GM11168 (cell line): ENCODE data around the gene ARHGDIB.

Source experiments
- in situ Hi-C: fragments of 300-500 bp; cut with MboI; formaldehyde crosslinking; loops from one replicate; pipeline ENCODE4 v1.12.0; 2022; ENCODE audit warnings: low sequenced_read_pairs; ENCODE audit not compliant: unreplicated experiment

Gene ARHGDIB

DNA sequence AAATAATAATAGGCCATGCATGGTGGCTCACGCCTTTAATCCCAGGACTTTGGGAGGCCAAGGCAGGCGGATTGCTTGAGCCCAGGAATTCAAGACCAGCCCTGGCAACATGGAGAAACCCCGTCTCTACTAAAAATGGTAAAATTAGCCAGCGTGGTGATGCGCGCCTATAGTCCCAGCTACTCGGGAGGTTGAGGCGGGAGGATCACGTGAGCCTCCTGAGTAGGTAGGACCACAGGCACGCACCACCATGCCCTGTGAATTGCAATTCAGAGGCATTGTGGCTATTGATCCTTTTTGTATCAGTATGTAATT is 2.3 kb downstream of the ARHGDIB start:
- in situ Hi-C loops: loop anchor here (25.0 kb wide), 1 partner anchor 722 kb away; no protein-coding TSS in a partner anchor

DNA sequence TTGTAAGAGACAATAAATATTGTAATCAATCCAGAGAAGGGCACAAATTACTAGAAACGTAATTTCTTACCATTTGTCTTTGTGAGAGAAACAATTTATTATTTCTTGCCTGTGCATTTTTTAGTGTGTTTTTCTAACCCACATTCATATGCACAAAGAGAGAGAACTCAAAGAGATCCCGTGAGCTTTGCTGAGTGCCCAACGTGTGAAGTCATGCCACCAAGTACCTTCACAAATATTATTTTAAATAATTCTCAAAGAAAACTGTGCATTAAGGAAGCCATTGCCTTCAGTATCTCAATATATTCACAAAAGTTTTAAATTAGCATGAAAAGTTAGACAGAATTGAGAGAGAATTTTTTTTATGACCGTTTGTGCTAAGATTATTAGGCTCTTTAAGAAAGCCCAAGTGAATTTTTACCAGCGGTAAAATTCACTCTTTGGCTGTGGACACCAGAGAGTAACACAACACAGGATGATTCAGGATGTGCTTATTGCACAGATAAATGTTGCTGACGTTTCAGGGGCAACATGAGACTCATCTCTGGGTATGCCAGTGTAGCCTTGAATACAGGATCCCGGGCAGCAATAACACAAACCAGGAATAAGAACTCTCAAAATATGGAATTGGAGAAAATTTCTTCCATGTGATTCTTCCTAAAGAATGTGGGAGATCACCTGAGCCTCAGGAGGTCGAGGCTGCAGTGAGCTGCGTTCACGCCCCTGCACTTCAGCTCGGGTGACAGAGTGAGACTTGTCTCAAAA is 2.9 kb downstream of the ARHGDIB start:
- in situ Hi-C loops: loop anchor here (25.0 kb wide), 1 partner anchor 721 kb away; no protein-coding TSS in a partner anchor

DNA sequence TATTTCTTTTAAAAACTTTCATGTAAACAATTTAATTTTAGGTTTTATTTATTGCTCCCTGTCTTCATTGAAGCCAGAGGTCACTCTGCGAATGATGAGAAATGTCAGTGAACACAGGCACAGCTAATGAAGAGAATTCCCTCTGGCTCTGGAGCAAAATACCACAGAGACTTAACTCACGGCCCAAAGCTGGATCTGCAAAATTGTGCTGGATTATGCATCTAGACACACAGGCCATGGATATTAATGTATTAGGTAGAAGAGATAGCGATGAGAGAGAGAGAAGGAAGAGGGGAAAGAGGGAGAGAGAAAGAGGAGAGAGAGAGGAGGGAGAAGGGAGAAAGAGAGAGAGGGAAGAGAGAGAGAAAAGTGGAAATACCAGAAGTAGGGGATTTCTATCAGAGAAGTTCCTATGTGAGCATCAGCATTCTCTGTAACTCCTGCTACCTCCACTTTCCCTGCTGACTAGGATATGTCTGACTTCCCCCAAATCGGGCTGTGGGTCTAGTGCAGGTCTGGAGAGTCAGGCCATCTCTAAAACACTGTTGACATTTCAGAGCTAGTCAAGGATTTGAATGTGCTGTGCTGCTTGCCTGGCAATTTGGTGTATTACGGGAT is 3.7 kb downstream of the ARHGDIB start:
- in situ Hi-C loops: loop anchor here (25.0 kb wide), 1 partner anchor 720 kb away; no protein-coding TSS in a partner anchor

DNA sequence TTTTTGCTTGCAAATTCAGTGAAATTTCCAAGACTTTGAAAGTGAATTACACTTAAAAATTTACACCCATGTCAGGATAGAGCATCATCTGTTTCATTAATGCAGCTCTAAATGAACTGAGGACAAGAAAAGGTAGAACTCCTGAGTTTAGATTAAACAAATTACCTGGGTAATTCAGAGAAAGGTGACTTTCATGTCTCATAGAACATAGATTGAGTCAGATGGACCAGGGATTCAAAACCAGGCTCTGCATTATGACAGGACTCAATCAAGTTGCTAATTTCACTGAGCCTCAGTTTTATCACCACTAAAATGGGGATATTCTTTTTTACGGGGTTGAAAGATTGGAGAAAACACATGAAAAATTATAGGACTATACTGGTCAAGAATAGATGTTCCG is 4.5 kb downstream of the ARHGDIB start:
- in situ Hi-C loops: loop anchor here (25.0 kb wide), 1 partner anchor 720 kb away; no protein-coding TSS in a partner anchor

DNA sequence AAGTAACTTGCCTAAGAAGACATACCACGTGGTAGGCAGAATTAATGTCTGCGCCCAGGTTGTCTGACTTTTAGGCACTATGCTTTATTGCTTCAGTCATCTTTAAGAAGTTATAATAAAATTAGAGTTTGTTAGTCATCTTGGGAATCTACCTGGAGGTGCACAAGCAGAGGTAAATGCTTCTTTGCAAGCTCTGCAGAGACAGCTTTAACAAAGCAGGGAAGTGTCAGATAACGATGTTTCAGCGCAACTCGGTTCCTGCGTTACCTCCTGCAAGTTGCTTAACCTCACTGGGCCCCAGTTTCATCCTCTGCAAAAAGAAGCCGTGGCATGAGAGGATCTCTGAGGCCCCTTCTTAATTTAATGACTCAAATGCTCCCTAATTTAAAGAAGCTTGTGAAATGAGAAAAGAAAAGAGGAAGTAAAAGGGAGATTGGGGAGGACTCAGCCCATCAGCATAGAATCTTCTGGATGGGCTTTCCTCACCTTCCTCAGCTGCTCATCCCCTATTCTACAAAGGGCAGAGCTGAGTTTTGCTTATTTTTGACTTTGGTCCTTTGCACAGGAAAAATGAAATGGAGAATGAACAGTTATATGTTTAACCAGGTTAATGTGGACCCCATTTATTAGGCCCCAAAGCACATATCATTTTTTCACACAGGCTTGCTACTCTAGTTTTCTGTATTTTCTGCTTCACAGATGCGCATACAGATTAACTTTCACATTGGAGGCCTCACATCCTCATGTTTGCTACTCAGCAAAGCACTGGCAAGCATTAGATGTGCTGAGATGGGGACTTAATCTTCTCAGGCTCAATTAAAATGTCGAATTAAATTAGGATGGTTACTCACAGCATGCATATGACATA is 5.1 kb downstream of the ARHGDIB start:
- in situ Hi-C loops: loop anchor here (25.0 kb wide), 1 partner anchor 719 kb away; no protein-coding TSS in a partner anchor

DNA sequence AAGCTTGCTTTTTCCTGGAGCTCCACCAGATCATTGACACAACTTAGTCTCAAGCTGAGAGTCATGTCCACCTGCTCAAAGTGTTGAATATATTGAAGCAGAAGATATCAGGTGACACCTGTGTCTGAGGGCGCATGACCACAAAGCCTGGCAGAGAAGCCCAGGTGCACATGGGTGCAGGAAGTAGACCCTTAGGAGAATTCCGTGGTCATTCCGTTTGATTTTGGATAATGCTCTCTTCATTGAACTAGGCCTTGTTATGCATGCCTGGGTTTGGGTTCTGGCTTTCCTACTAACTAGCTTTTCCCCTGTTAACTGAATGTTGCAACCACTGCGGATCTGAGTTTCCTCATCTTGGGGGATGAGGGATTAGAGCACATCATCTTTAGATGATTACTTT is 7.1 kb downstream of the ARHGDIB start:
- in situ Hi-C loops: loop anchor here (25.0 kb wide), 1 partner anchor 717 kb away; no protein-coding TSS in a partner anchor

DNA sequence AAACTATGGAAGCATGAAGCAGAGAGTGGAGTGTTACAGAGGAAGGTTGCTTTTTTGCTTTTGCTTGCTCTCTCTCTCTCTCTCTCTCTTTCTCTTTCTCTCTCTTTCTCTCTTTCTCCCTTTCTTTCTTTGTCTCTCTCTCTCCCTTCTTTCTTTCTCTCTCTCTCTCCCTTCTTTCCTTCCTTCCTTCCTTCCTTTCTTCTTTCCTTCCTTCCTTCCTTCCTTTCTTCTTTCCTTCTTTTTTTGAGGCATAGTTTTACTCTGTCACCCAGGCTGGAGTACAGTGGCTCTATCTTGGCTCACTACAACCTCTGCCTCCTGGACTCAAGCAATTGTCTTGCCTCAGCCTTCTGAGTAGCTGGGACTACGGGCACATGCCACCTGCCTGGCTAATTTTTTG is 7.6 kb downstream of the ARHGDIB start:
- in situ Hi-C loops: loop anchor here (25.0 kb wide), 1 partner anchor 716 kb away; no protein-coding TSS in a partner anchor

DNA sequence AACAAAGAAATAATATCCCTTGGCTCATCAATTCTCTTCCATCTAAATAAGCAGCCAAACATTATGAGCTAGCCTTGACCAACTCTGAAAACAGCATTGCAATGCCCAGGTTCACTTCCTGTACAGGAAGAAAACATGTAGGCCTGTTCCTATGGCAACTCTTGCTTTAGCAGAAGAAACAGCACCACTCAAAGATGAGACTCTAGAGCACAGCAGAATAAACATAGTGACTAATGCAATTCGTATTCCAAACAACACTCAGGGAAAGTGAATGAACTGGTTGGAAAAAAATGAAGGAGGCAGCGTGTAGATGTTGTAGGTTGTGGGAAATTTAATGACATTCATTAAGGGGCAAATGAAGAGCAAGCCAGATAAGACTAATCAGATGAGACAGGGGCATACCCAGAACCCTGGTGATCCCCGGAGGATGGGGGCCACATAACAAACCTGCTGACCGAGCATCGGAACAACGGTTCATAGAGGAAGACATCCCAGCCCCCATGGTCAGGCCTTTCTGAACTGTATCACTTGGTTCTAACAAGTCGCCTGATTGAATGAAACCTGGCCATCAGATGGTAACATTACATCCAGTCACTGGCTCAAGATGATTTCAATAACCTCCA is 9.0 kb downstream of the ARHGDIB start:
- in situ Hi-C loops: loop anchor here (25.0 kb wide), 1 partner anchor 715 kb away; no protein-coding TSS in a partner anchor

DNA sequence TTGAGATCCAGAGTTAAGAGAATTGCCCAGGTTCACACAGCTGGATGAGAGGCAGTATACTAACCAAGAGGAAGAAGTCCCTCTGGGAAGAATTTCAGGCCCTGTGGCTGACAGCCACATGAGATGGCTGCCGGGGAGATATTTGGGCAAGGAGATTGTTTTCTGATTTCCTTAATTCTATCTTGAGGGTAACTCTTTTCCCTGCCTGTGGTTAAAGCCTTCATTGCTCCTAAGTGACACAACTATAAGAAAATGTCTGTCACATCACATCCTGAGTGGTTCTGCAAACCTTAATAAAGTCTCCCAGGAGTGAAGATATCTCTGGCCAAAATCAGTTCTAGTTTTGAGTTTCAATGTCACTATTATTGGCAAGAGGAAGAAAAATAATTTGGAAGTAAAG is 9.6 kb downstream of the ARHGDIB start:
- in situ Hi-C loops: loop anchor here (25.0 kb wide), 1 partner anchor 715 kb away; no protein-coding TSS in a partner anchor

DNA sequence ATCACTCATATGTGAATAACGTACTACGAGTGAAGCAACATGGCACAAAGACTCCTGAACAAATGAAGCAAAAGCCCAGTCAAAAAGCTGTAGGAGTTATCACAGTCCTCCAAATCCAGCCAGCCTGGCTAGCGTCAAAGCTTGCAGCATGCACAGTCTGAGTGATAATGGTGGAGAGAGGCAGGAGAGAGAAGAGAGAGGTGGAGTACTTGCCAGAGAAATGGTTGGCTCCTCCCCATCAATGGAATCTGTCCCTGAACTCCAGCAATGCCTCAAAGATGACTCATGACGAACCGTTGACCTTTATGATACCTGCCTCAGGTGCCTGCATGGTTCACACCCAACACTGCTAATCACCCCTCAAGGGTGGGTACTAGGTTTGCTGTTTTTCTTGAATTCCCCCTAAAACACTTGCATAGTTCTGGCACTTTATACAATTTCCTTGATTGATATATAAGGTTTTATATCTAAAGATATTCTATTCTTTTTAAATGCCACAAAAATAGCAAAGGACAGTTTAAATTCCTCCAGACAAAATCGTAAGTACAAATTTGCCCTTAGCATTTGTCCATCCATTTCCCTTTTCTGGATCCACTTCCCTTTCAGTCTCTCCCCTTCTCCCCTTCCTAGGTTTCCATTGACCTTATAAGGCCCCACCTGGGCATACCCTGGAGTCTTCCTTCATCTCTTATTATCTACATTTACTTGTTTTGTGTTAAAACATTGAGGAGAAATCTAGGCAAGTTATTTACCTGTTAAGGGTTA is 10.2 kb downstream of the ARHGDIB start:
- in situ Hi-C loops: loop anchor here (25.0 kb wide), 1 partner anchor 714 kb away; no protein-coding TSS in a partner anchor

DNA sequence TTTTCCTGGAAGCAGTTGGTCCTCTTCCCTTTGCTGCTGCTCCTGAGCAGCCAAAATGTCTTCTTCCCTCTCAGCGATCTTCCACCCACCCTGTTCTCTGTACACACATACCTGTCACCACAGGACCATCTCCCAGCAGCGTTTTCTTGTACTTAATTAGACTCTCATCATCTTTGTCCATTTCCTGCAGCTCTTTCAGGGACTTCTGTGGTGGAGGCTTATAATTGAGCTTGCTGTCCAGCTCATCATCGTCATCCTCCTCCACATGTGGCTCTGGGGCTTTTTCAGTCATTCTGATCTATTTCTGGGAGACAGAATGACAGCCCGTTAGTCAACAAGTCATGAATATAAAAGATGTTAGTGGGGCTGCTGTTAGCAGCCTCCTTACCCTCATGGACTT is 11.0 kb downstream of the ARHGDIB start:
- in situ Hi-C loops: loop anchor here (25.0 kb wide), 1 partner anchor 713 kb away; no protein-coding TSS in a partner anchor

DNA sequence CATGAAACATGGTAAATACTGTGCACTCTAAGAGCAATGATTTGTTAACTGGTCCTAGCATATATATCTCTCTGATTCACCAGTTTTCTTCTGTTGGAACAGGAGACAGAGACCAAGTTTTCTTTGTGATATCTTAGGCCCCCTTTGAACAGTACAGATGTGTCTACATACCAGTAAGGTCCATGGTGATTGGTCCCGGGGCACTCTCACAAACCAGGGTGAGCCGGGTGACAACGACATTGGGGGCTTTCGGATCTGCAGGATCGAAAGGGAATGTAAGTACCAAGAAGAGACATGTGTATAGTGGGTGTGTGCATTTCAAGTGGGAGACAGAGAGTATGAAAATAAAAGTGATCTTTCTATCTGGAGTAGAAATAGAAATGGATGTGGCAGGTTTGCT is 11.8 kb downstream of the ARHGDIB start:
- in situ Hi-C loops: loop anchor here (25.0 kb wide), 1 partner anchor 712 kb away; no protein-coding TSS in a partner anchor

DNA sequence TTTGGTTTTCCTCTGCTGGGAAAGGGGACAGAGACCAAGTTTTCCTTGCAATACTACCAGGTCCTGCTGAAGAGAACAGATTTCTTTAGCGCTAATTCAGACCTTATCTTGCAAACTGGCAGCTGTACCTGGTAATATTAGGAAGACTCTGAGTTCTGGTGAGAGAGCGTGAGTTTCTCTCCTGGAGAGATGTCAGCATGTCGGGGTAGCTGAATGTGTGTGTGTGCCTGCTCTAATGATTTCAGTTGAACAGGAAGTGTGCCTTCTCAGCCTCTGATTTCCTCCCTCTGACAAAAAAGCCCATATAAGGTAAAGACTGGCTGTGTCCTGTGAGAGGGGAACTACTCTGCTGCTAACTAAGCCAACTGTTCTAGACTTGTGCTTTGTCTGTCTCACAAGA is 12.7 kb downstream of the ARHGDIB start:
- in situ Hi-C loops: no loop called here

DNA sequence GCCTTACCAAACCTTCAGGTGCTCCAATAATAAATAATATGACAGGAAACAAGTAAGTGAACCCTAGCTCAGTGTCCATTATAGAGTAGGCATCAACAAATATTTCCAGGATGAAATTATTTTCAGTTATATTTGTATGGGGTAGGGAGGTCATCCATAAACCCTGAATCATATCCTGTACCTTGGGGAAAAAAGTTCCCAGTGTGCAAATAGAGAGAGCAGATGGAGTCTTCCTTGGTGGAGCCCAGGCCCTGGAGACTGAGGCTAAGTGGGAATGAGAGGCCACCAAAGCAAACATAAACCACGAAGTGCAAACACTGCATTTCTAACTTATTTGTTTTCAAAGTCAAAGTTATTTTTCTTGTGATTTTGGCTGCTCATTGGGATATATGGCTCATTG is 14.5 kb downstream of the ARHGDIB start:
- in situ Hi-C loops: no loop called here

DNA sequence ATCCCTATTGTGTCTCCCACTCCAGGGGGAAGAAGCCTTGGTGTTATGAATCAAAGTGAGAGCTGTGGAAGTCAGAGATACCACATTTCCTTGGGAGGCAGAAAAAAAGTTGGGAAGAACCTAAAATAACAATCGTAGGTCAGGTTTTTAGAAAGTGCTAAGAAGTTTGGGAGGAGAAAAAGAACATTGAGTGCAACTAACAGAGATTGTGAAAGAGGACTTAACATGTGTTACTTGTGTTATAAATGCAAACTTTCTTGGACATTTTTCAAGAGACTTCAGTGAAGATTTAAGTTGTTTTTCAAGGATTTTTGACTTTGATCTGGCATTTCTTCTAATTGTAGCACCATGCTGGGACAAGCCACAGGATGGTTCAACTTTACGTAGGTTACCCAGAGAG is 15.2 kb downstream of the ARHGDIB start:
- in situ Hi-C loops: no loop called here

DNA sequence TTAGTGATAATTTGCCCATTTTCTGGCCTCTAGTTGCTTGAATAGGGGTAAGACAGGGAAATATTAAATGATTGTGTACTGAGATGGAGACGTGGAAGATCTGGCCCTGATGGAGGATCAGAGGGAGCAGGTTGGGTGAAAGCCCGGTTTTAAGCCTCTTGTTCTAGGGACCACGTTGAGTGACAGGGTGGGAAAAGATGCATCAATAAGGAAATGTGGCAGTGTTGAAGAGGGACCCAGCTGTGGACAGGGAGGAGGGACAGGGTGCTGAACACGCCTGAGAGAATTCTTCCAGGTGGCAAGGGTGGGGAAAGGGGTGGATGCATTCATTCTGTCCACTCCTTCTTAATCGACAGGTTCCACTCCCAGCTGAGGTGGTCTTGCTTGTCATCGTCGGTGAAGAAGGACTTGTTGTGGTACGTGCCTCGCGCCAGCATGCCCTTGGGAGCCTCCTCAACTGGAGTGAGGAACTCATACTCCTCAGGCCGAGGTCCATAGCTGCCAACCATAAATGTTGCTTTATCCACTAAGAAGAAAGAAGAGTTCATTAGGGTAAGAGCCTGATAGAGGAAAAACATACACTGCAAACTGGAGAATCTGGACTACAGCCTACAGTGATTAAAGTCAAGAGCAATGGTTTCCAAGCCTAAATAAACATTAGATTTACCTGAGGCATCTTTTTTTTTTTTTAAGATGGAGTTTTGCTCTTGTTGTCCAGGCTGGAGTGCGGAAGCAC is 19.0 kb downstream of the ARHGDIB start:
- in situ Hi-C loops: no loop called here

DNA sequence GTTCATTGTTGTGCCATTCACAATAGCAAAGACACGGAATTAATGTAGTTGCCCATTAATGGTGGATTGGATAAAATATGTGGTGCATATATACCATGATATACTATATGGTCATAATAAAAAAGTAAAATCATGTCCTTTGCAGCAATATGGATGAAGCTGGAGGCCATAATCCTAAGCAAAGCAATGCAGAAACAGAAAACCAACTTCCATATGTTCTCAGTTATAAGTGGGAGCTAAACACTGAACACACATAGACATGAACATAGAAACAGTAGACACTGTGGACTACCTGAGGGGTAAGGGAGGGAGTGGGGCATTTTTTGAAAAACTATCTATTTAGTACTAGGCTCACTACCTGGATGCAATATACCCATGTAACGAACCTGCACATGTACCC is 20.0 kb downstream of the ARHGDIB start:
- in situ Hi-C loops: no loop called here

DNA sequence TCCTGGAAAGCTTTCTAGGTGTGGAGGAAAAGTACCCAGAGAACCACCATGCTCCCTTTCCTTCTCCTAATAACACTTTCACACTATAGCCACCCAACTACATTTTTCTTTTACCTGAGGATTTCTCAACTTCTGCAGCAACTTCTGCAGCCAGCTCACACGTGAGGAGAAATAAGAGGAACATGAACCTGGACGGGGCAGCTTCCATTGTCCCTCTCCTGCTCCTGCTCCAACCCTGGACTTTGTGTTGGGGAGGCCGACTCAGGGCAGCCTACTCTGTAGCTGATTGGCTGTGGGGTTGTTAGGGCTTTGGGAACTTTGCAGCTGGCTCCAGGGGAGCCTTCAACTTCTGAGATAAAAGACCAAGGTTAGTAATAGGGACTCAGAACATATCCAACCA is 23.1 kb downstream of the ARHGDIB start, which contains the start of gene ERP27:
Gene ERP27 (minus strand): TSS at position 237 of the 400 bp plus-strand sequence. CDS start 29 bp downstream, at position 208.
- in situ Hi-C loops: no loop called here
